Caco-2 (cell line): ENCODE measurements around the gene SNU13. TPM values are rescaled to one million over a fixed set of nuclear protein-coding genes. Genes with fewer than 3 reads are reported as not detected.
"Not testable (repeated sequence)": the region's sequence is repeated elsewhere in the genome, so short reads cannot be mapped to it uniquely, and the experiment has no call there.

Experiments
- BruUV-seq: library from RNA; stranded (reverse); fragments of 400-500 nt; replicated peaks from 2 replicates; lab custom pipeline; 2021; lab: Mats Ljungman, UMichigan
- CTCF ChIA-PET: fragments of 300-600 bp; sonication (Branson Sonifier 250); formaldehyde crosslinking; loops from one replicate; lab custom pipeline; 2022; ENCODE audit warnings: antibody characterized with exemption; lab: Charles Lee
- POLR2A ChIA-PET: fragments of 300-600 bp; sonication (Branson Sonifier 250); formaldehyde crosslinking; loops from one replicate; lab custom pipeline; 2022; ENCODE audit warnings: antibody characterized with exemption; lab: Charles Lee
- DNase-seq, 2 experiments: peaks; one replicate each; pipeline versions ENCODE4 v3.0.0 to v3.0.0-alpha.2; 2020 to 2022
- H3K27me3 ChIP-seq: replicated peaks from 2 replicates; pipeline ENCODE4 v1.6.0; 2011; ENCODE audit warnings: low read length; ENCODE audit not compliant: control insufficient read depth, insufficient read depth
- H3K36me3 ChIP-seq: 2 replicates; pipeline ENCODE4 v1.5.1; 2011; ENCODE audit warnings: low read length; ENCODE audit not compliant: control insufficient read depth, insufficient read depth
- H3K4me1 ChIP-seq: fragments of 250-450 bp; sonication (Bioruptor Pico); 2 replicates; pipeline ENCODE4 v1.5.1; 2020; ENCODE audit warnings: mild to moderate bottlenecking
- H3K4me3 ChIP-seq: 2 replicates; pipeline ENCODE4 v1.5.1; 2011; ENCODE audit warnings: low read depth, mild to moderate bottlenecking, control low read depth, low read length
- H3K9me3 ChIP-seq: fragments of 250-450 bp; sonication (Bioruptor Pico); 2 replicates; pipeline ENCODE4 v1.5.1; 2020; ENCODE audit warnings: mild to moderate bottlenecking, moderate library complexity
- H3K27ac Mint-ChIP-seq: one replicate; pipeline ENCODE4 v1.8.0; 2022; ENCODE audit warnings: mixed read lengths; ENCODE audit not compliant: unreplicated experiment
- H3K27me3 Mint-ChIP-seq: one replicate; pipeline ENCODE4 v1.8.0; 2022; ENCODE audit warnings: mixed read lengths; ENCODE audit not compliant: insufficient read depth, unreplicated experiment
- H3K36me3 Mint-ChIP-seq: one replicate; pipeline ENCODE4 v1.8.0; 2022; ENCODE audit warnings: mild to moderate bottlenecking, mixed read lengths; ENCODE audit not compliant: insufficient read depth, unreplicated experiment
- H3K4me1 Mint-ChIP-seq: one replicate; pipeline ENCODE4 v1.8.0; 2022; ENCODE audit warnings: low read depth, mixed read lengths; ENCODE audit not compliant: unreplicated experiment
- H3K4me3 Mint-ChIP-seq: one replicate; pipeline ENCODE4 v1.8.0; 2022; ENCODE audit warnings: mild to moderate bottlenecking, moderate library complexity, mixed read lengths; ENCODE audit not compliant: unreplicated experiment
- H3K9me3 Mint-ChIP-seq: one replicate; pipeline ENCODE4 v1.8.0; 2022; ENCODE audit warnings: mixed read lengths; ENCODE audit not compliant: unreplicated experiment
- intact Hi-C: fragments of 100-400 bp; cut with micrococcal nuclease; formaldehyde crosslinking; loops from one replicate; pipeline ENCODE4 v1.10.0; 2022; ENCODE audit not compliant: unreplicated experiment
- total RNA-seq: library from RNA; stranded (reverse); gene quantifications from 2 replicates; pipeline ENCODE4 v1.2.3, GENCODE V29; 2022
- TF ChIP-seq, protein P1 (sequence below), 2 experiments: fragments of 200-600 bp in 1 of 2; IDR thresholded peaks; 1 replicate in 1 of 2; 2 replicates in 1 of 2; pipeline versions ENCODE4 v1.5.1 to v1.8.0; 2011 to 2022; ENCODE audit warnings: antibody characterized with exemption in 1 of 2, control low read depth in 1 of 2, inconsistent platforms in 1 of 2, low read depth in 1 of 2, low read length in 1 of 2, mild to moderate bottlenecking in 1 of 2, moderate library complexity in 1 of 2; ENCODE audit not compliant: insufficient read depth in 1 of 2, severe bottlenecking in 1 of 2, unreplicated experiment in 1 of 2

Gene SNU13
- total RNA-seq, 1 experiment from 2014 or later = 172 TPM

DNA sequence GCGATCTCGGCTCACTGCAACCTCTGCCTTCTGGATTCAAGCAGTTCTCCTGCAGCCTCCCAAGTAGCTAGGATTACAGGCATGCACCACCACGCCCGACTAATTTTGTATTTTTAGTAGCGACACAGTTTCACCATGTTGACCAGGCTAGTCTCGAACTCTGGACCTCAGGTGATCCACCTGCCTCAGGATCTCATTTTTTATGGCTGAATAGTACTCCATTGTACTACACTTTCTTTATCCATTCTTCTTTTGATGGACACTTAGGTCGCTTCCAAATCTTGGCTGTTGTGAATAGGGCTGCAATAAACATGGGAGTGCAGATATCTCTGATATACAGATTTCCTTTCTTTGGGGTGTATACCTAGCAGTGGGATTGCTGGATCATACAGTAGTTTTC, 46.8 kb downstream of the SNU13 start:
- no TSS peak for BruUV-seq
- Histone ChIP-seq H3K4me1 (no peaks in the 10 kb centered on the region), H3K27me3 (no peaks in the 10 kb centered on the region), H3K4me3 (no peak overlapping the region), H3K36me3 (no peaks in the 10 kb centered on the region; the same call in 1 of the 2 replicates), H3K9me3 (no peaks in the 10 kb centered on the region)
- TF ChIP-seq, protein P1, sequence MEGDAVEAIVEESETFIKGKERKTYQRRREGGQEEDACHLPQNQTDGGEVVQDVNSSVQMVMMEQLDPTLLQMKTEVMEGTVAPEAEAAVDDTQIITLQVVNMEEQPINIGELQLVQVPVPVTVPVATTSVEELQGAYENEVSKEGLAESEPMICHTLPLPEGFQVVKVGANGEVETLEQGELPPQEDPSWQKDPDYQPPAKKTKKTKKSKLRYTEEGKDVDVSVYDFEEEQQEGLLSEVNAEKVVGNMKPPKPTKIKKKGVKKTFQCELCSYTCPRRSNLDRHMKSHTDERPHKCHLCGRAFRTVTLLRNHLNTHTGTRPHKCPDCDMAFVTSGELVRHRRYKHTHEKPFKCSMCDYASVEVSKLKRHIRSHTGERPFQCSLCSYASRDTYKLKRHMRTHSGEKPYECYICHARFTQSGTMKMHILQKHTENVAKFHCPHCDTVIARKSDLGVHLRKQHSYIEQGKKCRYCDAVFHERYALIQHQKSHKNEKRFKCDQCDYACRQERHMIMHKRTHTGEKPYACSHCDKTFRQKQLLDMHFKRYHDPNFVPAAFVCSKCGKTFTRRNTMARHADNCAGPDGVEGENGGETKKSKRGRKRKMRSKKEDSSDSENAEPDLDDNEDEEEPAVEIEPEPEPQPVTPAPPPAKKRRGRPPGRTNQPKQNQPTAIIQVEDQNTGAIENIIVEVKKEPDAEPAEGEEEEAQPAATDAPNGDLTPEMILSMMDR (IDR thresholded peaks at IDR 0.05; ENCODE audit: insufficient read depth in 1 of 2, low read depth in 1 of 2, low read length in 1 of 2, severe bottlenecking in 1 of 2, unreplicated experiment in 1 of 2) = no peak
- peaks cover 91% of the 10 kb centered on the region for H3K36me3 Mint-ChIP-seq
- H3K27ac Mint-ChIP-seq = no peak overlapping the region
- H3K4me3 Mint-ChIP-seq = no peak overlapping the region
- H3K4me1 Mint-ChIP-seq = no peaks in the 10 kb centered on the region
- CTCF ChIA-PET = no interaction called here
- H3K9me3 Mint-ChIP-seq = no peaks in the 10 kb centered on the region
- intact Hi-C loops = no loop called here
- POLR2A ChIA-PET = no interaction called here
- no peaks in the 10 kb centered on the region for H3K27me3 Mint-ChIP-seq
- no peak for DNase-seq

DNA sequence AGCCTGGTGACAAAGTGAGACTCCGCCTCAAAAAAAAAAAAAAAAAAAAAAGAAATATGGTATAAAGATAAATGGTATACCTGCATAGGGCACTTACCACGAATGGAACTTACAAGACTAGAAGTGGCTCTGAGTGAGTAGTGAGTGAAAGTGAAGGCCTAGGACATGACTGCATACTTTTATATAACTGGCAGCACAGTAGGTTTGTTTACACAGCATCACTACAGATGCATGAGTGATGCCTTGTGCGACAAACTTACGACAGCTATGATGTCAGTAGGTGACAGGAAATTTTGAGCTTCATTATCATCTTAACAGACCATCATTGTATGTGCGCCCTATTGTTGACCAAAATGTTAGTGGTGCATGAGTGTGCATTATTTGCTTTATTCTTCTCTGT, 49.9 kb downstream of the SNU13 start:
- ChIA-PET CTCF (no interaction called here), POLR2A (interaction anchor here (0.5 to 0.6 kb wide), 2 partner anchors 35 to 117 kb away, joined by 3 read pairs; no protein-coding TSS in a partner anchor)
- DNase-seq = no peak
- TF ChIP-seq, protein P1 (IDR thresholded peaks at IDR 0.05; ENCODE audit: insufficient read depth in 1 of 2, low read depth in 1 of 2, low read length in 1 of 2, severe bottlenecking in 1 of 2, unreplicated experiment in 1 of 2) = no peak
- H3K36me3 Mint-ChIP-seq = peaks cover 87% of the 10 kb centered on the region
- H3K4me1 Mint-ChIP-seq = no peaks in the 10 kb centered on the region
- H3K27me3 Mint-ChIP-seq = no peaks in the 10 kb centered on the region
- H3K9me3 Mint-ChIP-seq = no peaks in the 10 kb centered on the region
- no peaks in the 10 kb centered on the region for H3K9me3 ChIP-seq
- no peak overlapping the region for H3K4me3 ChIP-seq
- BruUV-seq = no TSS peak
- H3K4me3 Mint-ChIP-seq = no peak overlapping the region
- no peaks in the 10 kb centered on the region for H3K27me3 ChIP-seq
- intact Hi-C loops = no loop called here
- no peaks in the 10 kb centered on the region for H3K4me1 ChIP-seq
- H3K27ac Mint-ChIP-seq = no peak overlapping the region
- no peaks in the 10 kb centered on the region; the same call in 1 of the 2 replicates for H3K36me3 ChIP-seq

DNA sequence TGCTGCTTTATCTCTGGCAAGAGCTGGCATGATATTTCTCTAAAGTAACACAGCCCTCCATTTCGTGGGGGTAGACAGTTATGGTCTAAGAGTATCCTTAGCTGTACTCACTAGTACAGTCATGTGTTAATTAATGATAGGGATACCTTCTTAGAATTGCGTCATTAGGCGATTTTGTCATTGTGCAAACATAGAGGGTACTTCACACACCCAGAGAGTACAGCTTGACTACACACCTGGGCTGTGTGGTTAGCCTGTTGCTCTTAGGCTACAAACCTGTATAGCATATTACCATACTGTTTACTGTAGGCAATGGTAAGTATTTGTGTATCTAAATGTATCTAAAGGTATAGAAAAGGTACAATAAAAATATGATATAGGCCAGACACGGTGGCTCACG, 50.5 kb downstream of the SNU13 start:
- intact Hi-C loops = no loop called here
- Histone ChIP-seq H3K27me3 (no peaks in the 10 kb centered on the region), H3K4me1 (no peaks in the 10 kb centered on the region), H3K4me3 (no peak overlapping the region), H3K36me3 (no peaks in the 10 kb centered on the region; the same call in 1 of the 2 replicates), H3K9me3 (no peaks in the 10 kb centered on the region)
- no peak overlapping the region for H3K4me3 Mint-ChIP-seq
- no peaks in the 10 kb centered on the region for H3K9me3 Mint-ChIP-seq
- no peak overlapping the region for H3K27ac Mint-ChIP-seq
- TF ChIP-seq, protein P1 (IDR thresholded peaks at IDR 0.05; ENCODE audit: insufficient read depth in 1 of 2, low read depth in 1 of 2, low read length in 1 of 2, severe bottlenecking in 1 of 2, unreplicated experiment in 1 of 2) = no peak
- H3K4me1 Mint-ChIP-seq = no peaks in the 10 kb centered on the region
- ChIA-PET POLR2A (no interaction called here), CTCF (no interaction called here)
- DNase-seq = no peak
- H3K36me3 Mint-ChIP-seq = peaks cover 87% of the 10 kb centered on the region
- BruUV-seq = no TSS peak
- H3K27me3 Mint-ChIP-seq = no peaks in the 10 kb centered on the region

DNA sequence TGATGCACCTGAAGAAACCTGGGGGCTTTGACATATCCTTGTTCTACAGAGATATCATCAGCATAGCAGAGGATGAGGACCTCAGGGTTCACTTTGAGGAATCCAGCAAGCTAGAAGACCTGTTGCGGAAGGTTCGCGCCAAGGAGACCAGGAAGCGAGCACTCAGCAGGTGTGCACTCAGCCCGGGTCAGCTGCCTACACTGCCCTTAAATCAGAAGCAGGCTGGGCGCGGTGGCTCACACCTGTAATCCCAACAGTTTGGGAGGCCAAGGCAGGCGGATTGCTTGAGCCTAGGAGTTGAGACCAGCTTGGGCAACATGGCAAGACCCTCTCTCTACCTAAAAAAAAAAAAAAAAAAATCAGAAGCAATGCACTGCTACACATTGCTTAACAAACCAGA, 51.0 kb downstream of the SNU13 start:
- H3K27ac Mint-ChIP-seq, H3K4me1 ChIP-seq, H3K4me1 Mint-ChIP-seq, CTCF ChIA-PET, intact Hi-C loops, H3K4me3 Mint-ChIP-seq, H3K9me3 ChIP-seq, H3K27me3 Mint-ChIP-seq, DNase-seq, BruUV-seq, H3K4me3 ChIP-seq, H3K27me3 ChIP-seq, H3K9me3 Mint-ChIP-seq, POLR2A ChIA-PET, H3K36me3 ChIP-seq: not testable (repeated sequence)
- peaks cover 87% of the 10 kb centered on the region for H3K36me3 Mint-ChIP-seq
